GM12891 (cell line): ENCODE measurements around the gene PKD1L1.

Source experiments
- POLR2A ChIP-seq: IDR thresholded peaks from 2 replicates; pipeline ENCODE4 v1.6.1; 2011; ENCODE audit warnings: low read depth, low read length, control low read depth
- POLR2AphosphoS5 ChIP-seq: IDR thresholded peaks from 2 replicates; pipeline ENCODE4 v1.6.1; 2011; ENCODE audit warnings: low read depth, low read length, control low read depth
- SPI1 ChIP-seq: IDR thresholded peaks from 2 replicates; pipeline ENCODE4 v1.6.1; 2011; ENCODE audit warnings: low read depth, low read length, control low read depth
- TAF1 ChIP-seq: IDR thresholded peaks from 2 replicates; pipeline ENCODE4 v1.6.1; 2011; ENCODE audit warnings: low read depth, low read length, control low read depth

DNA sequence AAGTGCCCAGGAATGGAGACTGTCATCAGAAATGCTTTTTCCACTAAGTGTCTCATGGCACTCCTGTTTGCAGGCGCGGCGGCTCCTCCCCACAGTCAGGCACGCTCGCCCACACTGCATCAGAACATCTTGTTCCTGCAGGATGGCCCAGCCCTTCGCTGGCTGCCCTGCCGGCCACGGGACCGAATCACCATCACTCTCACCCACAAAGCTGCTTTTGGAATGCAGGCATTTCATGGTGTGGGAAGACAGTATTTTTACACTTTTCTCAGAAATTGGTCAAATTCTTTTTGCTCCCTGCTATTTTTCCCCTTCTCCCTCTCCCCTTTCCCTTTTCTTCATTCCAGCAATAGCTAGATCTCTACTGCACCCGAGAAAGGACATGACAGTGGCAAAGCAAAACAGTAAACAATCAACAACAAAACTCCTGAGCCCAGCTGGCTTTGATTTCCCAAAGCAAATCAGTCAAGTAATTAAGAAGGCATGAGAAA, 190.3 kb downstream of the PKD1L1 start:
- TF ChIP-seq POLR2A: no peak
- TF ChIP-seq SPI1: no peak
- TF ChIP-seq TAF1: no peak
- TF ChIP-seq POLR2AphosphoS5: no peak
